Lung microvascular endothelial cell (primary cell): Measurements from ENCODE around the gene OLFML2A. TPM values are rescaled to one million over a fixed set of nuclear protein-coding genes. Genes with fewer than 3 reads are reported as not detected.

Experiments used
- DNase-seq, 2 donors: peaks; one replicate each; pipeline versions ENCODE4 v3.0.0 to v3.0.0-alpha.2; 2010; ENCODE audit warnings: low read depth in 2 of 2
- total RNA-seq: library from RNA; depleted of rRNA; stranded (reverse); fragments of >200 nt; gene quantifications from 2 replicates; pipeline ENCODE4 v1.2.1, GENCODE V29; 2014

The OLFML2A gene
- total RNA-seq, 1 donor from 2014 or later = 2.2 TPM

DNA sequence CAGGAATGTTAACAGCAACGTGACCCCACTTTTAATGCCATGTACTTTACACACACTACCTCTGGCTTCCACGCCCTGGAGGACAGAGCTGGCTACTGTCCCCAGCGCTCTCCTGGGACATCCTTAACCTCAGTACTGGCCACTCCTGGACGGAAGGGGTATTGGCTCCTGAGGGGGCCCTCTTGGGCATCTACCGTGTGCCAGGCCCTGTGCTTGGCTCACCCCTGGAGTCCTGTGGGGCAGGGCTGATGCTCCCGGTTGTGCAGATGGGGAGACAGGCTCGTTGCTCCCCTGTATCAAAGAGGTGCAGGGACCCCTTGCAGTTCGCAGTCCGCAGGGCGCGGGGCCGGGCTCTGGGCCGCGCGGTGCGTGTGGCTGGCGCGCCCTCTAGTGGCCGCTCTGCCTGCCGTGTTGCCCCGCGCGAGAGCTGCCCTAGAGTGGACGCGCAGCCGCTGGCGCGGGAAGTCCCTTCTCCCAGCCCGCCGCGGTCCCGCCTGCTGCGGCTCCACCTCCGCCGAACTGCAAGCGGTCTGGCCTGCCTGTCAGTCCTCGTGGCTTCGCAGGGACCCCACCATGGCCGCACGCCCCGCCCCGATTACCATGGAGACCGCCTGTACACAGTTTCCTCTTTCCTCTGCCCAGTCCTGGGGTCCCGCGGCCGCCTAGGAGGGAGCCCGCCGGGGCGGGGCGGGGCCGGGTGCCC, 76.0 kb downstream of the OLFML2A start, which contains the start of gene WDR38:
Gene WDR38, plus strand, starts transcription at position 632 of the 703 bp plus-strand sequence. CDS start 72 bp downstream, outside the sequence.
- DNase-seq = peak; percentile 70 to 82

DNA sequence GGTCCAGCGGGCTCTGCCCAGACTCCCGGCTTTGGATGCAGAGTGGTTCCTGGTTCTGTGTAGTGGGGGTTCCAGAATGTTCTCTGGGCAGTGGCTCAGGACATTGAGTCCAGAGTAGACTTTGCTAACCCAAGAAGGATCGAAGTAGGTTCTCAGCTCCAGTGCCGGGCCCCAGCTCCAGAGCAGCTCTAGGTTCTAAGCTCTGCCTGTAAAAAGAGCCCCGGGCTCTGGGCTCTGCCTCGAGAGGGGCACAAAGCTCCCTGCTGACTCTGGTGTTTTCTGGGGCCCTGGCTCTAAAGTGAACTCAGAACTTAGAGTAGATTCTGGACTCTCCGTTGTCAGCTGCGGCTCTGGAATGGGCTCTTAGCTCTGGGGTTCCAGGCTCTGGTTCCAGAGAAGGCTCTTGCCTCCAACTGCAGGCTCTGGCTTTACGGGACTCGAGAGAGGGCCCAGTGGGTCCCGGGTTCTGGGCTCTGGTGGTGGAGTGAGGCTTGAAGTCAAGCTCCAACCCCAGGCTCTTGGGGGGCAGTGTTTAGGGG, 76.7 kb downstream of the OLFML2A start:
- no peak for DNase-seq

DNA sequence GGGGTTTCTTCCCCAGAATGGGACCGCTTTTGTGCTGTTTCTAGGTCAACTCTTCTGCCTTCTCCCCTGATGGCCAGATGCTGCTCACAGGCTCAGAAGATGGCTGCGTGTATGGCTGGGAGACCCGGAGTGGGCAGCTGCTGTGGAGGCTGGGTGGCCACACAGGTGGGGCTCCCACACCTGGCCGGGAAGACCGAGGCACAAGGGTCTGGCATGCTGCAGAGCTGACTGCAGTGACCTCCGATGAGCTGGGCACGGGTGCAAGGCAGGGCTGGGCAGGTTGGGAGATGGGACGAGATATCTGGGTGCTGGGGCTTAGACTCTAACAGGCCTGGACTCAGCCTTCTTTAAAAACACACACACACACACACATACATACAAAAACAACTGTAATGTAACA, 77.2 kb downstream of the OLFML2A start:
- DNase-seq = no peak

DNA sequence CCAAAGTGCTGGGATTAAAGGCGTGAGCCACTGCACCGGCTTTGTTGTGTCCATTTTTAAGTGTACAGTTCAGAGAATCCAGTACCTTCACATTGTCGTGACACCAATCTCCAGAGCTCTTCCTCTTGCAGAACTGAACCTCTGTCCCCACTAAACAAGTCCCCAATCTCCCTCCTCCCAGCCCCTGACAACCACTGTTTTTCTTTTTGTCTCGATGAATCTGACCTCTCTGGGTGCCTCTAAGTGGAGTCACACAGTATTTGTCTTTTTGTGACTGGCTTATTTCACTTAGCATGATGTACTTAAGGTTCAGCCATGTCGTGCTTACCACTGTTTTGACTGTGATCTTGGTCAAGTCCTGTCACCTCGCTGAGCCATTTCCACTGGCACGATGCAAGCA, 77.9 kb downstream of the OLFML2A start:
- no peak for DNase-seq

DNA sequence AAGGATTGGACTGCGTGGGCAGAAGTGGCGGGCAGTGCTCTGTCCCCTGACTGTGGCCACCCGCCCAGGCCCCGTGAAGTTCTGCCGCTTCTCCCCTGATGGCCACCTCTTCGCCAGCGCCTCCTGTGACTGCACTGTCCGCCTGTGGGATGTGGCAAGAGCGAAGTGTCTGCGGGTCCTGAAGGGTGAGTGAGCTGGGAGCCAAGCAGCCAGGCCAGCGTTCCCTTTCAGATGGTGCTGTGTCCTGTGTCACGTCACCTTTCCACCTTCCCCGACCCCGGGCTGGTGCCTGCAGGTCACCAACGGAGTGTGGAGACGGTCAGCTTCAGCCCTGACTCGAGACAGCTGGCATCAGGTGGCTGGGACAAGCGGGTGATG, 78.6 kb downstream of the OLFML2A start:
- DNase-seq = no peak

DNA sequence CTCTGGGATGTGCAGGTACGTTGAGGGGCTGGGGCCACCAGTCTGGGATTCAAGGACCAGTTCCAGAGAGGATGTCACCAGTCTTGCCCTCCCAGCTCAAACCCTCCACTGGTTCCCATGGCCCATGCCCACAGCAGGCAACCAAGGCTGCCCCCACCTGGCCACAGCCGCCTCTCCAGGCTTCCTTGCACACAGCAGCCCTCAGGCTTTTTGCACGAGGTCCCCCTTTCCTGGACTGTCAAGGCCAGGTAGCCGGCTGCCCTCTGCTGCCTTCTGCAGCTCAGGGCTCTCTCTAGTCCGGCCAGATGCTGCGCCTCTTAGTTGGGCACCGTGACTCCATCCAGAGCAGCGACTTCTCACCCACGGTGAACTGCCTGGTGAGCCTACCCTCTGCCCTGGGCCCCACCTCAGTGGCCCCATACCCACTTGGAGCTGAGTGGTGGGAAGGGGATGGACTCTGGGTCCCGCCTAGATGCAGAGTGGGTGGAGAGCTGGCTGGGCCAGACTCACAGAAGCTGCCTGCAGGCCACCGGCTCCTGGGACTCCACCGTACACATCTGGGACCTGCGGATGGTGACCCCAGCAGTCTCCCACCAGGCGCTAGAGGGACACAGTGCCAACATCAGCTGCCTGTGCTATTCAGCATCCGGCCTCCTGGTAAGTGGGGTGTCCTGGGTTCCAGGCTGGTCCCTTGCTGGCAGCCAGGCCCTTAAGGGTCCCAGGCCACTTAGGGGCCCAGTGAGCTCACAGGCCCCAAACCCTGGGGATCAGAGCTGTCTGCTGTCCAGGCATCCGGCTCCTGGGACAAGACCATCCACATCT, 79.2 kb downstream of the OLFML2A start:
- peak in 1 of 2 donors; percentile 50 for DNase-seq

DNA sequence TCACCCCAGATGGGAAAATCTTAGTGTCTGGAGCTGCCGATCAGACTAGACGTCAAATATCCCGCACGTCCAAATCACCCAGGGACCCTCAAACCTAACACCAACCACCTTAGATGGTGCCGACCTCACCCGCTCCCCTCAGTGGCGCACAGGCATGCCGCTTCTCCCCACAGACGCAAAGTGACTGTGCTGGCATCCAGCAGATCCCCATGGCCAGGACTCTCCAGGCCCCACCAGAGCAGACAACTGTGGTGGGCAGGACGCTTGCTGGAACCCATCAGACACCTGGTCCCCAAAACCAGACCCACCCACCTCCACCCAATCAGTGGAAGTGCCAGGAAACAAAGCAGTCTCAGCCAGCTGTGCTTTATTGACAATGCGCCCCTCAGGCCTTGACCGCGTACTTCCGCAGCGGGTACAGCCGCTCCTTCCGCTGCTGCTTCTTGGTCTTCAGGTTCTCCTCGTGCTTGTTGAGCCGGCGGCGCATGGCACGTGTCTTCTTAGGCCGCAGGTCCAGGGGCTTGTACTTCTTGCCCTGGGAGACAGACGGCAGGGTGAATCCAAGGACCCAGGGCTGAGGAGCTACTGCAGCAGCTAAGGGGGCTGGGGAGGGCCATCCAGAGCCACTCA, 80.7 kb downstream of the OLFML2A start:
- DNase-seq = no peak

DNA sequence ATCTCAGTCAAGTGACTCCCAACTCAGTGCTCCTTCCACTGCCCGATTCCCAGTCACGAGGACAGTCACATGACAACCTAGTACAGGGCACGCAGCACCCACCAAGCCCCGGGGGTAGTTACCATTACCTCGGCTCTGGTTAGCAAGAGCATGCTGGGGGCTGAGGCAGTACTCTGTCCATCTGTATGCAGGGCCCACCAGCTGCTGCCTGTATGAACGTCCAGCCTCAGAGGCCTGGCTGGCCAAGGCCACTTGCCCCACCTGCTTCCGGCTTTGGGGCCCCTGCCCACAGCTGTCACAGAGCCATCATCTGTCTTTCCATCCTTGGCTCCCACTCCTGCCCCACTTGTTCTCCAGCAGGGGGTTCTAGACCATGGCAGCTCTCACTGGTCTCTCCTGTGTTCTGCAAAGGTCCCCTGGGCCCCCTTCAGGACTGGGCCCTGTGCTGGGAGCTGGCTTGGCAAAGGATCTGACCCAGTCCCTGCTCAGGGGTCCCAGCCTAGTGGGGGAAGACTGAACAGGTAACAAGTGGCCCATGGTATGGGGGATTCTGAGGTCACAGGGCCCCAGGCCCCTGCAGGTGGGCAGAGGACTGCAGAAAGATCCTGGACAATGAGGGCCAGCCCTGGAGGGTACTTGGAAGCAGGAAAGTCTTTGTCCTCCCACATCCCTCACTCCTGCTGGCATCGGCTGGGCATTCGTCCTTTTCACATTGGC, 81.6 kb downstream of the OLFML2A start:
- DNase-seq = no peak

DNA sequence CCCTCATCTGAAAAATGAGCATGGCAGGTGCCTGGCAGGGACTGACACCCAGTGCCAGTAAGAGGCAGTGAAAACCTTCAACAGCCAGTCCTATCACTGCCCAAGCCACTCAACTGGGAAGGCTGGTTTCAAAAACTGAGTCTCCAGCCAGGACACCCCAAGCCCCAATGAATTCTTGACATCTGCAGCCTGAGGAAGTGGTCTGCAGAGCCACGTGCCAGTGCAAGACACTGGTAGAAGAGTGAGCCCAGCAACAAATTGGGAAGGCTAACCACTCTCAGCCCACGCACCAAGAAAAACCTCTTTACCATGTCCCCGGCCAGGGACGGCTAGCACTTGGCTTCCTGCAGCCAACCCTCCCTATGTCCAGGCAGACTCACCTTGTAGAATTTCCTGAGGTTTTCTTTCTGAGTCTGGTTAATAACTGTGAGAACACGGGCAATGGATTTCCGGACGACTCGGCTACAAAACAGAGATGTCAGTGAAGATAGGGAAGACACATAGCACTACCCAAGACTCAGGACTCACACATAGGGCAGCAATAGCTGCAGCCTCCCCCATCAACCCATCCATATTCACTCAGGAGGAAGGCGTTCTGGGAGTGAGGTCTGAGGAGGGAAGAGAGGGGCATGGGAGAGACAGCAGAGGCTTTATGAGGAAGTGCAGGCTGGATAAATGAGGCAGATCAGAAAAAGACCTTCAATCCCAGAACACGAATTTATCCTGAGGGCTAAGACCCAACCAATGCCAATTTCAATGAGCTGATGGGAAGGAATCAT, 83.1 kb downstream of the OLFML2A start:
- DNase-seq = no peak

DNA sequence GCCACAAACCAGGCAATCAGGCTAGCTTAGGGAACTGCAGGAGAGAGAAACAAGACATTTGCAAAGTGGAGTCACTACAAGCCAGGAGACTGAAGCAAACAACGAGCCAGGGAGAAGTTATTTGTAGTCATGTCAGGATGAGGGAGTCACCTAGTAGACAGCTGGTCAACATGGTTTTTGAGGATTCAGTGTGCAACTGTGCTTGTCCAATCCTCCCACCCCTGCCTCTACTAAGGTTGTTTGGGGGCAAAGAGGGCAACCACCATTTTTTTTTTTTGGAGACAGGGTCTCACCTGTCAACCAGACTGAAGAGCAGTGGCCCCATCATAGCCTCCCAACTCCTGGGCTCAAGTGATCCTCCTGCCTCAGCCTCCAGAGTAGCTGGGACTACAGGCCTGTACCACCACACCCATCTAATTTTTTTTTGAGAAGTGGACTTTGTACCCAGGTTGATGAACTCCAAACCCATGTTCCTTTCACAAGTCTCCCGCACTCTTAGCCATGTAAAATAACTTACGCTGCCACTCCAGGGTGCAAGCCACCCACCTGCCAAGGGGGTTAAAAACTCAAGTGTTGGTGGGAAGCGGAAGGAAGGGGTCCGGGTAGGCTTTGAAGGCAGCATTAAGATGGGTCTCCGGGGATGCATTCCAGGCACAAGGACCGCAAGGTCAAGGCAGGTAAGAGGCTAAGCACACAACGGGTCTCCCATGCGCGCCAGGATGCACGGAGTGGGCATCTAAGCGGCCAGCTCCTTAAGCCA, 83.8 kb downstream of the OLFML2A start:
- DNase-seq = no peak

DNA sequence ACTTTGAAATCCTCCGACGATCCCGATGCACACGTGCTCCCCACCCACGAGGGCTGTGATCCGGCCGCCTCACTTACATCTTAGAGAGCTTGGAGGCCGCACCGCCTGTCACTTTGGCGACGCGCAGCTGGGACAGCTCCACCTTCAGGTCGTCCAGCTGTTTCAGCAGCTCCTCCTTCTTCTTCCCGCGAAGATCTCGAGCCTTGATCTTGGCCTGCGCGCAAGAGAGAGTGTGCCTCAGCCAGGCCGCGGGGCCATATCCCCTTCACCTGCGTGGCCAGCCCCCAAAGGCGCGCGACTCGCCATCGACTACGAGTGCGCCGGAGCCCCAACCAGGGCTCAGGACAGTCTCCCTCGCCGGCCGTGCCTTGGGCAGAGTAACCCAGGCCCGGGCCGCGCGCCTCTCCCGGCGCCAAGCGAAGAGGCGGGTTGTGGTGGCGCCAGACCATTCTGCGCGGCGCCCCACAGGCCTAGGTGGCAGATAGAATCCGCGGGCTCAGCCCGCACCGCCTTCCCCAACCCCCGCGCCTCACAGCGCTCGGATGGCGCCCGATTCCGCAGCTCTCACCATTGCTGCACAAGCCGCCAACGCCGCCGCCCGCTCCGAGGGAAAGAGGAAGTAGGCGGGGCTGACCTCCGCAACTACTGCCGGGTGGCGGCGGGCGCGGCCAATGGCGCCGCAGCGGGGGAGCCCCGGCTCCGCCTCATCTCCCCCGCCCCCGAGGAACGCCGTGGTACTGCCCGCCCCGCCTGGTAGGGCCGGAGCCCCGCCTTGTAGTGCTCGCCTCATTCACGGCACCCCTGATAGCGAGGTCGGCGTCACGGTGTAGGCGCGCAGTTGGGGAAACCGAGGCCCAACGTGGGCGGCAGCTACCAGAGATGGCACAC, 84.7 kb downstream of the OLFML2A start, which contains the start of the genes ARPC5L and RPL35:
Gene ARPC5L, plus strand, starts transcription at position 789 of the 888 bp plus-strand sequence. CDS start 7,161 bp downstream, outside the sequence.
Gene RPL35, minus strand, starts transcription at position 616 of the 888 bp plus-strand sequence. Its CDS starts 45 bp downstream, at position 571.
- DNase-seq = peak; percentile 95 to 96

DNA sequence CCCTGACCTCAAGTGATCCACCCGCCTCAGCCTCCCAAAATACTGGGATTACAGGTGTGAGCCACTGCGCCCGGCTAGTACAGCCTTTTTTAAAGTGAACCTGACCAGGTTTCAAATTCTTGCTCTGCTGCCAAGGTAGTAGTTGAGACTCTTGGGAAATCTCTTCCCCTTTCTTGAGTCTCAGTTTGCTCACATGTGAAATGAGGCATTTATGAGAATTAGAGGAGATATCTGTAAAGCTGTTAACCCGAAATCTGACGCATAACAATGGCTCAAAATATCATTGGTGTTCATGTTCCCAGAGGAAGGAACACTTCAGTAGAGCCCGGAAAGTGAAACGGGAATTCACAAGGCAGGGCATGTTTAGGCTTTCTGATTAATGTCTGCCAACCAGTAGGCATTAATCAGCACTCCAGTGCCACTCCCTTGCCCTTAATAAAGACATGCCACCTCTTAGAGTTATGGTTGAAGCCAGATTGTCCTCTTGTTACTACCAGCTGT, 86.5 kb downstream of the OLFML2A start:
- peak; percentile 54 to 56 for DNase-seq

Other genes with a start within 250 kb of the OLFML2A start
- gene NR6A1, start 5.8 kb upstream of the OLFML2A start, total RNA-seq = 0.22 and 1.2 TPM in 2 replicates
- not detected in 2 replicates for gene WDR38, start 76.3 kb downstream of the OLFML2A start, total RNA-seq
- 1,568 and 1,755 TPM in 2 replicates for gene RPL35, start 84.8 kb downstream of the OLFML2A start, total RNA-seq
- gene ARPC5L, start 85.0 kb downstream of the OLFML2A start, total RNA-seq = 14.2 and 15.3 TPM in 2 replicates
- 5.9 and 6.9 TPM in 2 replicates for gene GOLGA1, start 163.9 kb downstream of the OLFML2A start, total RNA-seq